Left kidney (tissue), 2 donors: ENCODE data around the gene SLC38A4. TPM values are rescaled to one million over a fixed set of nuclear protein-coding genes. Genes with fewer than 3 reads are reported as not detected.
A peak's percentile ranks its signal among the peaks of the same experiment; 100 is the strongest.
"Not testable (repeated sequence)": the region's sequence is repeated elsewhere in the genome, so short reads cannot be mapped to it uniquely, and the experiment has no call there.

Source experiments
- DNase-seq: peaks from one replicate; pipeline ENCODE4 v3.0.0-alpha.2; 2013
- polyA plus RNA-seq: library from polyadenylated mRNA; unstranded; fragments of 120-200 nt; gene quantifications from one replicate; pipeline ENCODE4 v1.2.1, GENCODE V29; 2013; ENCODE audit not compliant: insufficient read length

Gene SLC38A4
- polyA plus RNA-seq, 1 donor, result 27.1 TPM

- DNase-seq, result no peak
Measured at GRCh38 chr12:46778415-46778814, 47.4 kb downstream of the SLC38A4 start.

- no peak for DNase-seq
Measured at GRCh38 chr12:46777587-46777986, 48.2 kb downstream of the SLC38A4 start.

DNA sequence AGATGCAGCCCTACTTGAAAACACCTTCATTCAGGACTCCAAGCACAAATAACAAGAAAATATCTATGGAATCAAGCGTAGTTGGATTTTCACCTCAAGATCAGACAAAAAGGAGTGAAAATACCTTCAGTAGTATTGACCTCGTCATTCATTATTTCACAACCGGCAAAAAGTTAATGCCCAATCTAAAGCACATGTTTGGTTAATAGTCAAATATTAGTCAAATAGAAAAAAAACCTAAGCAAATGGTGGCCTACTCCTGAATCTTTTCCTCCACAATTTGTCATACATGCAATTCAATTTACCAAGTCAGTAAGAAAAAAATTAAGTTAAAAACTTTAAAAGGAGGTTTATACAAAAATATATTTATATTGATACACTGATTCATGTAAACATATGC is 50.0 kb downstream of the SLC38A4 start:
- no peak for DNase-seq

- no peak for DNase-seq
Measured at GRCh38 chr12:46774322-46774633, 51.5 kb downstream of the SLC38A4 start.

DNA sequence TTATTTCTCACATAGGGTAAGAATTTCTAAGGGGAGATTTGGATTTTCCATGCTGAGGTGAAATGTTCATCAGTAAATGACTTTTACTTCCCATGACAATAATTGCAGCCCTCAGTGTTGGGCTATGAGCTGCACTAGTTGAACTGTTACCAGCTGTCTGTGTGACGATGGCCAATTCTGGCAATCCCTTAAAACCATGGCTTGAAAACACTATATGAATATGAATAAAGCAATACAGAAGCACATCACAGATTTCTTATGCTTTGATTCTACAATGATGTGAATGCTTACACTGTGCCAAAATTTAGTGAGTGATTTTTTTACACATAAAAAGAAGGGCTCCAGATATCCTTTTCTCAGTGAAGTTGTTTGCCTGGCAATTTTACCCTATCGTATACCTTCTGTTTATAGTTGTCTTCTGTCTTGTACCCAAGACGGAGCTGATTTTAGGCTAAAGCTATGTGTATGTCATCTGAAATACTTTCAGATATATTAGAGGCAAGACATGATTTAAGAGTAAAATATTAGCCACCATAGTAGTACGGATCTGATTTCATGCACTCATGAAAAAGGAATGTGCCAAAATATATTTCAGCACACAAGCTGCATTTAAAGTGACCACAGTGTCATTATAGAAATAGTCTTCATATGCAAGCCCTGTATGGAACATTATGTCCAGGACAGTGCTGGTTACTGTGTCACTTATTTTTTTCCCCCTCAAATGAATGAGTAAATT is 52.0 kb downstream of the SLC38A4 start:
- DNase-seq, result no peak

GRCh38 chr12:46771268-46771827 is 54.4 kb downstream of the SLC38A4 start:
- DNase-seq, result no peak

DNA sequence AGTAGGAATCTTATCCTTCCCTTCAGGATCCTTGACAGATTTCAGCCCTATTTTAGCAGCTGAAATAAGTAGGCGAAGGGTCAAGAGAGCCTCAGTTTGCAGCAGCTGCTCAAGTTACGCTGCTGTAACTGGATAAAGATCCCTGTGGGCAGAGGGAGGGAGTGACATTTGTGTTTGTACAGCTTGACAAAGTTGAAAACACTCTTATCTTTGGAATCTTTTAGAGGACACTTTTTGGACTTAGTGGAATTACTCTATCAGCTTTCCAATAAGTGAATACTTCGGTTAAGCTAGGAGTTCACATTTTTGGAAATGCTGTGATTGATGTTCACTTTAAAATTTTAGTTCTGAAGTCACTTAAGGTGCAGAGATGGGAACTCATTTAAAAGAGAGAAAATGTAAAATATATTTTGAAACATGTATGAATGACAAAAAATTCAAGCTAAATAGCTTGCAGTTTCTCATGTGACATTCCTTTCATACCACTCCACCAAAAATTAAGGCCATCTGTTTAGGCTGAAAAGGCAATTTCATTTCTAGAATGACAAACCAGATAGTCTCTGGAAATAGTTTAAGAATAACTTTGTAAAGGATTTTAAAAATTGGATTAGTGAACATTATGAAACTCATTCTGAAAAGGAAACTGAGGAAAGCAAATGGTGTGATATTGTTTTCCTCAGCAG is 55.2 kb downstream of the SLC38A4 start:
- peak; percentile 41 for DNase-seq

DNA sequence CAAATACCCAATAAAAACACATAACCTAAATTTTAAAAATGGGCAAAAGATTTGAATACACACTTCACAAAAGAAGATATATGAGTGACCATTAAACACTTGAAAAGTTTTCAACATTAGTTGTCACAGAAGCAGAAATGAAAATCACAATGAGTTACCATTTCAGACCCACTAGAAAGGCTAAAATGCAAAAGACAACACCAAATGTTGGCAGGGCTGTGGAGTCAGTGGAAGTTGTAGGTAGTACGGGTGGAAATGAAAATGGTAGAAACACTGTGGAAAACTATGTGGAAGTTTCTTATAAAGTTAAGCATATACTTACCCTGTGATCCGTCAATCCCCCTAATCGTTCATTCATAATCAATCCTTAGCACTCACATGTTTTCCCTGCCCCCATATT is 61.8 kb downstream of the SLC38A4 start:
- no peak for DNase-seq

- no peak for DNase-seq
Measured at GRCh38 chr12:46763230-46763629, 62.6 kb downstream of the SLC38A4 start.

GRCh38 chr12:46754550-46754949 is 71.2 kb downstream of the SLC38A4 start:
- DNase-seq, result no peak

GRCh38 chr12:46752396-46752795 is 73.4 kb downstream of the SLC38A4 start:
- DNase-seq, result no peak

DNA sequence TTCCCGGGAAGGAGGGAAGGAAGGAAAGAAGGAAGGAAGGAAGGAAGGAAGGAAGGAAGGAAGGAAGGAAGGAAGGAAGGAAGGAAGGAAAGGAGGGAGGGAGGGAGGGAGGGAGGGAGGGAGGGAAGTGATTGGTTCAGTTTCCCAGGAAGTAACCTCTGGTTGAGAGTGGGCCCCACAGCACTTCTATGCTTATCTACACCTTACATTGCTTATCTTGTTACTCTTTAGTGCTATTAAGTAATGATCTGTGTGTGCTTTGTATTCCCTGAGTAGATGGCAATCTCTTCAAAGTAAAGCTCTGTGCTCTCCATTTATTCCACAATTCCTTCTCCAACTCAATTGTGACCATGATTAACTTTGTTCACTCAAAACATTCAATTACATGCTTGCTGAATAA is 74.6 kb downstream of the SLC38A4 start:
- no peak for DNase-seq

DNA sequence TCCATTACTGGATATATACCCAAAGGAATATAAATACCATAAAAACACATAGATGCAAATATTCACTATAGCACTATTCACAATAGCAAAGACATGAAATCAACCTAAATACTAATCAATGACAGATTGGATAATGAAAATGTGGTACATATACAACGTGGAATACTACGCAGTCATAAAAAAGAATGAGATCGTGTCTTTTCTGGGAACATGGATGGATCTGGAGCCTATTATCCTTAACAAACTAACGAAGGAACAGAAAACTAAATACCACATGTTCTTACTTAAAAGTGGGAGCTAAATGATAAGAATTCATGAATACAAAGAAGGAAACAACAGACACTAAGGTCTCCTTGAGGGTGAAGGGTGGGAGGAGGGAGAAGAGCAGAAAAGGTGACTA is 76.5 kb downstream of the SLC38A4 start:
- DNase-seq, result no peak

GRCh38 chr12:46744283-46744682 is 81.5 kb downstream of the SLC38A4 start:
- no peak for DNase-seq

GRCh38 chr12:46743456-46743855 is 82.3 kb downstream of the SLC38A4 start:
- no peak for DNase-seq

- not testable (repeated sequence) for DNase-seq
Measured at GRCh38 chr12:46742271-46742670, 83.5 kb downstream of the SLC38A4 start.

- DNase-seq, result no peak
Measured at GRCh38 chr12:46725332-46725731, 100.5 kb downstream of the SLC38A4 start.

- no peak for DNase-seq
Measured at GRCh38 chr12:46723629-46724419, 102.0 kb downstream of the SLC38A4 start.

DNA sequence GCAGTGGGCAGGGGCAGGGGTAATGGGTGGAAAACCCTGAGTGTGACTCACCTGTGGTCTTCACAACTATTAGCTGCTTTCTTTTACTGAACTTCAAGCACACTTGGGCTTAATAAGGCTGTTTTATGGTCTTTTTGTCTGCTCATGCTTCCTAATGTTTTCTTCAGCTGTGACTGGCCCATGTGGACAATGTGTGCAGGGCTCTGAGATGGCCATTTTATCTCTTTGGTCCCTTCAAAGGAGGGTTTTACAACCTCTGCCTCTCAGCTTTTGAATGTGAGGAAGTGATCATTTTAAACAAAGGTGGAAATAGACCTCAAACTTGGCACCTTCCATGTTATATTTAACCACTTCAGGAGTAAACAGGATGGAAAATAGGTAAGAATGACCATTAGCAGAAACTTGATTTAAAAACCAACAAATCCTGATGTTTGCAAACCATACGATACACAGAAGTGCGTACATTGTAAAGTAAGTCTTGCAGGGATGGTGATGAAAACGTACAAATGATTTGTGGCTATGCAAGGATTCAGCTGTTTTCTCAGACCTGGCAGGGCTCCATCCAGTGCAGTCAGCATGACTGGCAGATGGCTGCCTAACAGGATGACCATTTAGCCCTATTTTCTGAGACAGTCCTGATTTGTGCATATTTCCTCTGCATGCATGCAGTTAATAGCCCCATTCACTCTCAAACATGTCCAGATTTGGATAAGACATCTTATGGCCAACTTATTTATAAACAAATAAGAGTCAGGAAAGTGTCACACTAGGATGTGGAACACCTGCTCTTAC is 103.2 kb downstream of the SLC38A4 start:
- DNase-seq, result peak; percentile 11

DNA sequence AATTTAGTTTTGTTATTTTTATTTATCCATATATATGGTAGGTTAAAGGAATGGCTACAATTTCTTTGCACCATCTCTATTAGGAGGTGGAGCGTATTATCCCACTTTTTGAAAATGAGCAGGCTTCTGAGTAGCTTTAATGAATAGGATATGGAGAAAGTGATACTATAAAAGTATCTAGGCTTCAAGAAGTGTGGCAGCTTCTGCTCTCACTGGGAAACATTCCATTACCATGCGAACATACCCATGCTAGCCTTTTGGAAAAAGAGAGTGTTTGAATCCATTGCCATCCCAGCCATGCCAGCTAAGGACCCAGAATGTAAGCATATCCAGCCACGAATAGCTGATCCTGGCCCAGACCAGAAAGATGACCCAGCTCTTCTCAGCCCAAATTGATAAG is 107.3 kb downstream of the SLC38A4 start:
- no peak for DNase-seq

GRCh38 chr12:46717868-46718267 is 107.9 kb downstream of the SLC38A4 start:
- no peak for DNase-seq

- no peak for DNase-seq
Measured at GRCh38 chr12:46717159-46717558, 108.6 kb downstream of the SLC38A4 start.
